ENCODE measurements around the gene PAK1.

The PAK1 gene

GRCh38 chr11:77375107-77375506 lies 98.8 kb downstream of the PAK1 start:
- H3K36me3 Mint-ChIP-seq (ENCODE audit: low read depth), result peaks cover 33% of the 10 kb centered on the region
- no peaks in the 10 kb centered on the region for H3K4me1 Mint-ChIP-seq (ENCODE audit: low read depth)
- H3K9me3 Mint-ChIP-seq, result no peaks in the 10 kb centered on the region
- DNase-seq (ENCODE audit: low spot score), result no peak
- no peaks in the 10 kb centered on the region for H3K27me3 Mint-ChIP-seq (ENCODE audit: low read depth)
- H3K27ac Mint-ChIP-seq, result no peak overlapping the region
- H3K4me3 Mint-ChIP-seq, result no peak overlapping the region

GRCh38 chr11:77374611-77375031 lies 99.3 kb downstream of the PAK1 start:
- Mint-ChIP-seq H3K4me3 (no peak overlapping the region), H3K27me3 (ENCODE audit: low read depth) (no peaks in the 10 kb centered on the region), H3K27ac (no peak overlapping the region), H3K36me3 (ENCODE audit: low read depth) (peaks cover 33% of the 10 kb centered on the region), H3K4me1 (ENCODE audit: low read depth) (peaks cover 4% of the 10 kb centered on the region), H3K9me3 (no peaks in the 10 kb centered on the region)
- no peak for DNase-seq (ENCODE audit: low spot score)

- no peak overlapping the region for H3K27ac Mint-ChIP-seq
Measured at GRCh38 chr11:77374108-77374507, 99.8 kb downstream of the PAK1 start.

GRCh38 chr11:77372726-77373125 lies 101.2 kb downstream of the PAK1 start:
- Mint-ChIP-seq H3K36me3 (ENCODE audit: low read depth) (peaks cover 26% of the 10 kb centered on the region), H3K27ac (no peak overlapping the region), H3K27me3 (ENCODE audit: low read depth) (no peaks in the 10 kb centered on the region), H3K4me3 (no peak overlapping the region), H3K4me1 (ENCODE audit: low read depth) (peaks cover 4% of the 10 kb centered on the region), H3K9me3 (no peaks in the 10 kb centered on the region)
- DNase-seq (ENCODE audit: low spot score), result no peak

More at GRCh38 chr11:77374108-77374507, 99.8 kb downstream of the PAK1 start:
- DNase-seq (ENCODE audit: low spot score), result no peak
- Mint-ChIP-seq H3K36me3 (ENCODE audit: low read depth) (peaks cover 33% of the 10 kb centered on the region), H3K9me3 (no peaks in the 10 kb centered on the region), H3K27me3 (ENCODE audit: low read depth) (no peaks in the 10 kb centered on the region), H3K4me1 (ENCODE audit: low read depth) (peaks cover 4% of the 10 kb centered on the region), H3K4me3 (no peak overlapping the region)

- Mint-ChIP-seq H3K4me3 (no peak overlapping the region), H3K4me1 (ENCODE audit: low read depth) (peaks cover 4% of the 10 kb centered on the region), H3K27me3 (ENCODE audit: low read depth) (no peaks in the 10 kb centered on the region), H3K36me3 (ENCODE audit: low read depth) (peaks cover 25% of the 10 kb centered on the region), H3K9me3 (no peaks in the 10 kb centered on the region), H3K27ac (no peak overlapping the region)
- DNase-seq (ENCODE audit: low spot score), result no peak
Measured at GRCh38 chr11:77371646-77372045, 102.2 kb downstream of the PAK1 start.

- H3K27ac Mint-ChIP-seq, result no peak overlapping the region
Measured at GRCh38 chr11:77370217-77370616, 103.7 kb downstream of the PAK1 start.

GRCh38 chr11:77361184-77361583 lies 112.7 kb downstream of the PAK1 start:
- Mint-ChIP-seq H3K36me3 (ENCODE audit: low read depth) (peaks cover 21% of the 10 kb centered on the region), H3K4me1 (ENCODE audit: low read depth) (no peaks in the 10 kb centered on the region), H3K9me3 (peaks cover 4% of the 10 kb centered on the region), H3K4me3 (no peak overlapping the region), H3K27me3 (ENCODE audit: low read depth) (no peaks in the 10 kb centered on the region), H3K27ac (no peak overlapping the region)
- DNase-seq (ENCODE audit: low spot score), result no peak

More at GRCh38 chr11:77370217-77370616, 103.7 kb downstream of the PAK1 start:
- H3K4me3 Mint-ChIP-seq, result no peak overlapping the region
- H3K9me3 Mint-ChIP-seq, result peaks cover 4% of the 10 kb centered on the region
- DNase-seq (ENCODE audit: low spot score), result no peak
- peaks cover 24% of the 10 kb centered on the region for H3K36me3 Mint-ChIP-seq (ENCODE audit: low read depth)
- H3K27me3 Mint-ChIP-seq (ENCODE audit: low read depth), result no peaks in the 10 kb centered on the region
- H3K4me1 Mint-ChIP-seq (ENCODE audit: low read depth), result peaks cover 4% of the 10 kb centered on the region

- no peak overlapping the region for H3K27ac Mint-ChIP-seq
- H3K27me3 Mint-ChIP-seq (ENCODE audit: low read depth), result no peaks in the 10 kb centered on the region
- no peak overlapping the region for H3K4me3 Mint-ChIP-seq
- H3K4me1 Mint-ChIP-seq (ENCODE audit: low read depth), result no peaks in the 10 kb centered on the region
- no peak for DNase-seq (ENCODE audit: low spot score)
- H3K36me3 Mint-ChIP-seq (ENCODE audit: low read depth), result peaks cover 14% of the 10 kb centered on the region
- no peaks in the 10 kb centered on the region for H3K9me3 Mint-ChIP-seq
Measured at GRCh38 chr11:77359481-77359880, 114.4 kb downstream of the PAK1 start.

- DNase-seq (ENCODE audit: low spot score), result no peak
- no peak overlapping the region for H3K27ac Mint-ChIP-seq
- no peaks in the 10 kb centered on the region for H3K9me3 Mint-ChIP-seq
- peaks cover 5% of the 10 kb centered on the region for H3K36me3 Mint-ChIP-seq (ENCODE audit: low read depth)
- no peak overlapping the region for H3K4me3 Mint-ChIP-seq
- no peaks in the 10 kb centered on the region for H3K4me1 Mint-ChIP-seq (ENCODE audit: low read depth)
- H3K27me3 Mint-ChIP-seq (ENCODE audit: low read depth), result no peaks in the 10 kb centered on the region
Measured at GRCh38 chr11:77353131-77353530, 120.8 kb downstream of the PAK1 start.

GRCh38 chr11:77351281-77351886 lies 122.5 kb downstream of the PAK1 start:
- H3K36me3 Mint-ChIP-seq (ENCODE audit: low read depth), result peaks cover 4% of the 10 kb centered on the region
- H3K27me3 Mint-ChIP-seq (ENCODE audit: low read depth), result no peaks in the 10 kb centered on the region
- H3K4me1 Mint-ChIP-seq (ENCODE audit: low read depth), result no peaks in the 10 kb centered on the region
- H3K4me3 Mint-ChIP-seq, result no peak overlapping the region
- no peak overlapping the region for H3K27ac Mint-ChIP-seq
- no peaks in the 10 kb centered on the region for H3K9me3 Mint-ChIP-seq
- no peak for DNase-seq (ENCODE audit: low spot score)

GRCh38 chr11:77347948-77348347 lies 125.9 kb downstream of the PAK1 start:
- Mint-ChIP-seq H3K4me3 (no peak overlapping the region), H3K27ac (no peak overlapping the region), H3K9me3 (no peaks in the 10 kb centered on the region), H3K36me3 (ENCODE audit: low read depth) (peaks cover 15% of the 10 kb centered on the region), H3K4me1 (ENCODE audit: low read depth) (no peaks in the 10 kb centered on the region), H3K27me3 (ENCODE audit: low read depth) (no peaks in the 10 kb centered on the region)
- no peak for DNase-seq (ENCODE audit: low spot score)

GRCh38 chr11:77346906-77347603 lies 126.8 kb downstream of the PAK1 start:
- no peak overlapping the region for H3K4me3 Mint-ChIP-seq
- H3K27ac Mint-ChIP-seq, result no peak overlapping the region
- no peaks in the 10 kb centered on the region for H3K27me3 Mint-ChIP-seq (ENCODE audit: low read depth)
- peaks cover 18% of the 10 kb centered on the region for H3K36me3 Mint-ChIP-seq (ENCODE audit: low read depth)
- DNase-seq (ENCODE audit: low spot score), result no peak
- H3K4me1 Mint-ChIP-seq (ENCODE audit: low read depth), result no peaks in the 10 kb centered on the region
- H3K9me3 Mint-ChIP-seq, result no peaks in the 10 kb centered on the region

- Mint-ChIP-seq H3K27me3 (ENCODE audit: low read depth) (no peaks in the 10 kb centered on the region), H3K36me3 (ENCODE audit: low read depth) (peaks cover 17% of the 10 kb centered on the region), H3K4me3 (no peak overlapping the region), H3K27ac (no peak overlapping the region), H3K9me3 (no peaks in the 10 kb centered on the region), H3K4me1 (ENCODE audit: low read depth) (no peaks in the 10 kb centered on the region)
- no peak for DNase-seq (ENCODE audit: low spot score)
Measured at GRCh38 chr11:77345621-77346020, 128.3 kb downstream of the PAK1 start.

- peaks cover 27% of the 10 kb centered on the region for H3K36me3 Mint-ChIP-seq (ENCODE audit: low read depth)
- no peak overlapping the region for H3K27ac Mint-ChIP-seq
Measured at GRCh38 chr11:77340501-77340900, 133.4 kb downstream of the PAK1 start.

More at GRCh38 chr11:77340501-77340900, 133.4 kb downstream of the PAK1 start:
- no peaks in the 10 kb centered on the region for H3K27me3 Mint-ChIP-seq (ENCODE audit: low read depth)
- H3K9me3 Mint-ChIP-seq, result no peaks in the 10 kb centered on the region
- DNase-seq (ENCODE audit: low spot score), result no peak
- H3K4me3 Mint-ChIP-seq, result no peak overlapping the region
- H3K4me1 Mint-ChIP-seq (ENCODE audit: low read depth), result no peaks in the 10 kb centered on the region
